ENCODE data around the gene SEMA4C. TPM values are rescaled to one million over a fixed set of nuclear protein-coding genes. Genes with fewer than 3 reads are reported as not detected.

The SEMA4C gene
- total and polyA plus RNA-seq, 8 donors = 6.7 to 21.8 (median 10.0) TPM

GRCh38 chr2:96856776-96857666, 12.9 kb downstream of the SEMA4C start:
- no peaks in the 10 kb centered on the region for H3K27me3 ChIP-seq
- intact Hi-C loops (cut with DNase I) = no loop called here
- ATAC-seq (peak; percentile 2 to 15 (median 6)), FAIRE-seq (no peak), DNase-seq (peak in 1 of 6 donors; percentile 50)
- H3K36me3 ChIP-seq = peaks cover 0 to 17% (median 5%) of the 10 kb centered on the region in 3 donors
- no peak for TF ChIP-seq CTCF (IDR thresholded peaks at IDR 0.05)
- H3K4me3 ChIP-seq = peak overlapping the region; percentile 62 to 99 (median 72)
- 15 to 17% methylated on average over 27 of the region's 27 CpGs for WGBS, 2 donors
- peaks cover 0 to 5% (median 0%) of the 10 kb centered on the region in 3 donors for H3K4me1 ChIP-seq
- H3K9me3 ChIP-seq = no peaks in the 10 kb centered on the region
- peak overlapping the region; percentile 28 to 79 (median 54) for H3K27ac ChIP-seq

- DNase-seq (no peak), FAIRE-seq (no peak), ATAC-seq (no peak)
- Histone ChIP-seq H3K9me3 (no peaks in the 10 kb centered on the region), H3K27ac (no peak overlapping the region), H3K4me1 (peaks cover 0 to 5% (median 0%) of the 10 kb centered on the region in 3 donors), H3K4me3 (no peak overlapping the region), H3K36me3 (peaks cover 0 to 12% (median 0%) of the 10 kb centered on the region in 3 donors), H3K27me3 (no peaks in the 10 kb centered on the region)
- no peak for TF ChIP-seq CTCF (IDR thresholded peaks at IDR 0.05)
- intact Hi-C loops (cut with DNase I) = no loop called here
- WGBS, 2 donors = 94 to 96% methylated on average over 15 of the region's 15 CpGs
These were observed 16.6 kb downstream of the SEMA4C start for GRCh38 chr2:96853321-96853720.

GRCh38 chr2:96852667-96853066, 17.2 kb downstream of the SEMA4C start:
- ATAC-seq = no peak
- 93 to 94% methylated on average over 6 of the region's 6 CpGs for WGBS, 2 donors
- DNase-seq = no peak
- intact Hi-C loops (cut with DNase I) = no loop called here
- no peak overlapping the region for H3K4me3 ChIP-seq
- no peaks in the 10 kb centered on the region for H3K9me3 ChIP-seq
- FAIRE-seq = no peak
- peaks cover 0 to 18% (median 0%) of the 10 kb centered on the region in 3 donors for H3K36me3 ChIP-seq
- TF ChIP-seq CTCF (IDR thresholded peaks at IDR 0.05) = no peak
- H3K27me3 ChIP-seq = no peaks in the 10 kb centered on the region
- H3K4me1 ChIP-seq = peaks cover 0 to 5% (median 0%) of the 10 kb centered on the region in 3 donors
- no peak overlapping the region for H3K27ac ChIP-seq

- WGBS, 2 donors = 88% methylated on average over 9 of the region's 9 CpGs
- intact Hi-C loops (cut with DNase I) = no loop called here
- Histone ChIP-seq H3K27ac (no peak overlapping the region), H3K4me3 (no peak overlapping the region), H3K9me3 (no peaks in the 10 kb centered on the region), H3K4me1 (no peaks in the 10 kb centered on the region), H3K27me3 (no peaks in the 10 kb centered on the region), H3K36me3 (peaks cover 0 to 16% (median 0%) of the 10 kb centered on the region in 3 donors)
- ATAC-seq (no peak), DNase-seq (no peak), FAIRE-seq (no peak)
- no peak for TF ChIP-seq CTCF (IDR thresholded peaks at IDR 0.05)
These were observed 21.6 kb downstream of the SEMA4C start for GRCh38 chr2:96848264-96848663.

GRCh38 chr2:96847586-96847985, 22.3 kb downstream of the SEMA4C start:
- H3K27me3 ChIP-seq = no peaks in the 10 kb centered on the region
- intact Hi-C loops (cut with DNase I) = no loop called here
- peaks cover 0 to 15% (median 0%) of the 10 kb centered on the region in 3 donors for H3K36me3 ChIP-seq
- DNase-seq (no peak), FAIRE-seq (no peak), ATAC-seq (no peak)
- 85 to 90% methylated on average over 10 of the region's 10 CpGs for WGBS, 2 donors
- H3K4me1 ChIP-seq = no peaks in the 10 kb centered on the region
- H3K27ac ChIP-seq = no peak overlapping the region
- no peaks in the 10 kb centered on the region for H3K9me3 ChIP-seq
- no peak for TF ChIP-seq CTCF (IDR thresholded peaks at IDR 0.05)
- no peak overlapping the region for H3K4me3 ChIP-seq
